CD4-positive, alpha-beta T cell (primary cell): ENCODE data around the gene CLCA2. TPM values are rescaled to one million over a fixed set of nuclear protein-coding genes. Genes with fewer than 3 reads are reported as not detected.

Experiments used
- ATAC-seq: fragments of 200-7000 bp; cut with Tn5 transposase; one replicate; pipeline ENCODE4 v1.10.0; 2022; ENCODE audit warnings: mild to moderate bottlenecking; ENCODE audit not compliant: poor library complexity
- CTCF ChIA-PET: fragments of 350-600 bp; sonication (Branson Sonifier 250); formaldehyde crosslinking; loops from one replicate; lab custom pipeline; 2021; ENCODE audit warnings: antibody characterized with exemption, inconsistent platforms; lab: Charles Lee
- POLR2A ChIA-PET: fragments of 350-600 bp; sonication (Branson Sonifier 250); formaldehyde crosslinking; loops from one replicate; lab custom pipeline; 2021; ENCODE audit warnings: antibody characterized with exemption, inconsistent platforms; lab: Charles Lee
- DNase-seq, 14 experiments: peaks; one replicate each; pipeline ENCODE4 v3.0.0-alpha.2; 2013 to 2020; ENCODE audit warnings: mixed read lengths in 2 of 14
- H3K27ac ChIP-seq, 2 donors: one replicate each; pipeline versions ENCODE4 v1.5.1 to v1.7.0; 2013; ENCODE audit warnings: low read length in 2 of 2, low read depth in 1 of 2, mild to moderate bottlenecking in 1 of 2
- H3K27me3 ChIP-seq, 2 experiments: 1 replicate in 1 of 2; 2 replicates in 1 of 2; pipeline versions ENCODE4 v1.6.1 to v1.7.0; 2013; ENCODE audit warnings: low read length in 2 of 2, control low read depth in 1 of 2, mild to moderate bottlenecking in 1 of 2, moderate library complexity in 1 of 2; ENCODE audit not compliant: insufficient read depth in 2 of 2, control insufficient read depth in 1 of 2
- H3K36me3 ChIP-seq: one replicate; pipeline ENCODE4 v1.6.1; 2013; ENCODE audit warnings: low read length, control low read depth; ENCODE audit not compliant: insufficient read depth
- H3K4me1 ChIP-seq: one replicate; pipeline ENCODE4 v1.6.1; 2013; ENCODE audit warnings: low read length, control low read depth; ENCODE audit not compliant: insufficient read depth
- H3K4me3 ChIP-seq: one replicate; pipeline ENCODE4 v1.5.1; 2013; ENCODE audit warnings: mild to moderate bottlenecking, low read length, moderate library complexity
- H3K9me3 ChIP-seq, 2 experiments: 1 replicate in 1 of 2; 2 replicates in 1 of 2; pipeline versions ENCODE4 v1.6.1 to v1.7.0; 2013; ENCODE audit warnings: low read length in 2 of 2, mild to moderate bottlenecking in 2 of 2, control low read depth in 1 of 2, moderate library complexity in 1 of 2; ENCODE audit not compliant: control insufficient read depth in 1 of 2, insufficient read depth in 1 of 2
- H3K27ac Mint-ChIP-seq: one replicate; pipeline ENCODE4 v1.8.0; 2020; ENCODE audit warnings: mixed read lengths
- H3K27me3 Mint-ChIP-seq: one replicate; pipeline ENCODE4 v1.8.0; 2021; ENCODE audit warnings: mixed read lengths
- H3K36me3 Mint-ChIP-seq: one replicate; pipeline ENCODE4 v1.8.0; 2021; ENCODE audit warnings: low read depth, mixed read lengths
- H3K4me1 Mint-ChIP-seq: one replicate; pipeline ENCODE4 v1.8.0; 2021; ENCODE audit warnings: low read depth, mixed read lengths
- H3K4me3 Mint-ChIP-seq: one replicate; pipeline ENCODE4 v1.8.0; 2020; ENCODE audit warnings: mild to moderate bottlenecking, mixed read lengths
- H3K9me3 Mint-ChIP-seq: one replicate; pipeline ENCODE4 v1.8.0; 2020; ENCODE audit warnings: mixed read lengths
- CTCF ChIP-seq: fragments of 200-600 bp; IDR thresholded peaks from one replicate; pipeline ENCODE4 v1.8.0; 2022; ENCODE audit warnings: antibody characterized with exemption, mild to moderate bottlenecking
- intact Hi-C, 2 experiments: fragments of 100-400 bp; cut with DNase I in 1 of 2; cut with micrococcal nuclease in 1 of 2; formaldehyde crosslinking; loops; one replicate each; pipeline versions ENCODE4 v1.15.1 to v1.9.0; 2023 to 2025; cut with DNase I, micrococcal nuclease
- total RNA-seq, 174 experiments: library from RNA in 2 of 174; stranded (reverse) in 2 of 174; gene quantifications; one replicate each; pipeline ENCODE4 v1.2.3 and lab custom pipeline; 2021 to 2026

CLCA2 gene
- total RNA-seq, 2 experiments from 2014 or later: not detected

- no peaks in the 10 kb centered on the region for H3K36me3 ChIP-seq
- Mint-ChIP-seq H3K4me3 (peak overlapping the region; percentile 38), H3K27ac (no peak overlapping the region), H3K27me3 (peaks cover 18% of the 10 kb centered on the region), H3K36me3 (no peaks in the 10 kb centered on the region), H3K4me1 (peaks cover 17% of the 10 kb centered on the region), H3K9me3 (no peaks in the 10 kb centered on the region)
- H3K9me3 ChIP-seq: no peaks in the 10 kb centered on the region
- peaks cover 0 to 2% of the 10 kb centered on the region in 2 experiments for H3K27me3 ChIP-seq
- H3K4me1 ChIP-seq: peaks cover 7% of the 10 kb centered on the region
- peak in 1 of 14 experiments; percentile 12 for DNase-seq
- no peak overlapping the region for H3K27ac ChIP-seq
- POLR2A ChIA-PET: no interaction called here
- CTCF ChIA-PET: interaction anchor here (1.5 to 3.5 kb wide), 2 partner anchors 14 to 201 kb away, joined by 5 to 12 read pairs; partner anchors contain the start of gene SH3GLB1
- ATAC-seq: peak; percentile 14
- intact Hi-C loops: loop anchor here (1.0 to 10.0 kb wide), 5 partner anchors 81 to 239 kb away; partner anchors contain the start of genes CLCA2 (in 1 of the 2) and SH3GLB1 (in 1 of the 2)
- TF ChIP-seq CTCF: no peak
- H3K4me3 ChIP-seq: peak overlapping the region; percentile 13
These were observed 79.6 kb downstream of the CLCA2 start for GRCh38 chr1:86503406-86504136.

- Histone ChIP-seq H3K4me1 (peaks cover 7% of the 10 kb centered on the region), H3K27ac (no peak overlapping the region), H3K4me3 (peak overlapping the region; percentile 13), H3K27me3 (no peaks in the 10 kb centered on the region), H3K36me3 (no peaks in the 10 kb centered on the region), H3K9me3 (no peaks in the 10 kb centered on the region)
- peak overlapping the region; percentile 38 for H3K4me3 Mint-ChIP-seq
- DNase-seq (no peak), ATAC-seq (peak; percentile 25)
- no peaks in the 10 kb centered on the region for H3K36me3 Mint-ChIP-seq
- H3K9me3 Mint-ChIP-seq: no peaks in the 10 kb centered on the region
- ChIA-PET POLR2A (interaction anchor here (0.9 kb wide), 1 partner anchor 108 kb away, joined by 3 read pairs; the partner anchor contains the start of gene ODF2L), CTCF (interaction anchor here (0.6 to 3.5 kb wide), 3 partner anchors 14 to 201 kb away, joined by 5 to 12 read pairs (median 5); partner anchors contain the start of gene SH3GLB1)
- intact Hi-C loops: loop anchor here in 1 of 2 experiments (5.0 to 10.0 kb wide), 3 partner anchors 82 to 238 kb away; partner anchors contain the start of genes CLCA2 and SH3GLB1
- H3K27ac Mint-ChIP-seq: no peak overlapping the region
- peaks cover 16% of the 10 kb centered on the region for H3K27me3 Mint-ChIP-seq
- H3K4me1 Mint-ChIP-seq: peaks cover 17% of the 10 kb centered on the region
- no peak for TF ChIP-seq CTCF
These were observed 80.1 kb downstream of the CLCA2 start for GRCh38 chr1:86504137-86504479.

GRCh38 chr1:86504895-86505563 is 81.1 kb downstream of the CLCA2 start:
- Mint-ChIP-seq H3K36me3 (no peaks in the 10 kb centered on the region), H3K9me3 (no peaks in the 10 kb centered on the region), H3K4me3 (no peak overlapping the region), H3K27ac (no peak overlapping the region), H3K27me3 (peaks cover 16% of the 10 kb centered on the region), H3K4me1 (peaks cover 17% of the 10 kb centered on the region)
- ATAC-seq: no peak
- POLR2A ChIA-PET: interaction anchor here (0.9 to 1.0 kb wide), 2 partner anchors 109 to 121 kb away, joined by 3 read pairs; partner anchors contain the start of gene ODF2L
- Histone ChIP-seq H3K27me3 (no peaks in the 10 kb centered on the region), H3K36me3 (no peaks in the 10 kb centered on the region), H3K9me3 (no peaks in the 10 kb centered on the region), H3K4me1 (peaks cover 7% of the 10 kb centered on the region), H3K4me3 (no peak overlapping the region), H3K27ac (no peak overlapping the region)
- intact Hi-C loops: loop anchor here in 1 of 2 experiments (5.0 to 10.0 kb wide), 3 partner anchors 83 to 237 kb away; partner anchors contain the start of genes CLCA2 and SH3GLB1
- no peak for DNase-seq
- CTCF ChIA-PET: interaction anchor here (0.6 to 3.5 kb wide), 6 partner anchors 11 to 200 kb away, joined by 3 to 12 read pairs (median 5); partner anchors contain the start of gene SH3GLB1
- TF ChIP-seq CTCF: no peak
